ENCODE results near the gene NOG. TPM values are rescaled to one million over a fixed set of nuclear protein-coding genes. Genes with fewer than 3 reads are reported as not detected.

Gene NOG
- total and polyA plus RNA-seq, 9 donors, result 0.05 to 0.99 (median 0.20) TPM; not detected in 4

- no peaks in the 10 kb centered on the region for H3K4me1 ChIP-seq (ENCODE audit: insufficient read depth)
- H3K36me3 ChIP-seq, result no peaks in the 10 kb centered on the region
- H3K27me3 ChIP-seq, result no peaks in the 10 kb centered on the region
- 42 to 59% (median 43%) methylated on average over 1 of the region's 1 CpG for WGBS, 3 donors
- H3K27ac ChIP-seq, result no peak overlapping the region
- H3K4me3 ChIP-seq, result no peak overlapping the region
- TF ChIP-seq EP300 (IDR thresholded peaks at IDR 0.05), result no peak
- TF ChIP-seq POLR2A (IDR thresholded peaks at IDR 0.05), result no peak
- no peak for TF ChIP-seq CTCF (IDR thresholded peaks at IDR 0.05)
- H3K9me3 ChIP-seq, result no peaks in the 10 kb centered on the region
- DNase-seq, result no peak
- intact Hi-C loops (cut with DNase I), result no loop called here
These were observed 44.0 kb upstream of the NOG start for GRCh38 chr17:56549501-56549900.

GRCh38 chr17:56557682-56558081 lies 35.8 kb upstream of the NOG start:
- Histone ChIP-seq H3K36me3 (no peaks in the 10 kb centered on the region), H3K27ac (no peak overlapping the region), H3K4me3 (no peak overlapping the region), H3K27me3 (no peaks in the 10 kb centered on the region), H3K9me3 (no peaks in the 10 kb centered on the region), H3K4me1 (ENCODE audit: insufficient read depth) (no peaks in the 10 kb centered on the region)
- intact Hi-C loops (cut with DNase I), result no loop called here
- 75 to 79% (median 76%) methylated on average over 8 of the region's 8 CpGs for WGBS, 3 donors
- DNase-seq, result no peak
- TF ChIP-seq EP300 (IDR thresholded peaks at IDR 0.05) (no peak), POLR2A (IDR thresholded peaks at IDR 0.05) (no peak), CTCF (IDR thresholded peaks at IDR 0.05) (no peak)

GRCh38 chr17:56558088-56558487 lies 35.4 kb upstream of the NOG start:
- no peaks in the 10 kb centered on the region for H3K36me3 ChIP-seq
- 64 to 74% (median 69%) methylated on average over 7 of the region's 7 CpGs for WGBS, 3 donors
- H3K27ac ChIP-seq, result no peak overlapping the region
- H3K4me3 ChIP-seq, result no peak overlapping the region
- TF ChIP-seq EP300 (IDR thresholded peaks at IDR 0.05) (no peak), CTCF (IDR thresholded peaks at IDR 0.05) (no peak), POLR2A (IDR thresholded peaks at IDR 0.05) (no peak)
- H3K27me3 ChIP-seq, result no peaks in the 10 kb centered on the region
- no peaks in the 10 kb centered on the region for H3K9me3 ChIP-seq
- H3K4me1 ChIP-seq (ENCODE audit: insufficient read depth), result no peaks in the 10 kb centered on the region
- intact Hi-C loops (cut with DNase I), result no loop called here
- no peak for DNase-seq

GRCh38 chr17:56570199-56570598 lies 23.3 kb upstream of the NOG start:
- WGBS, 3 donors, result 11 to 23% (median 16%) methylated on average over 3 of the region's 3 CpGs
- H3K9me3 ChIP-seq, result no peaks in the 10 kb centered on the region
- no peaks in the 10 kb centered on the region for H3K36me3 ChIP-seq
- H3K4me1 ChIP-seq (ENCODE audit: insufficient read depth), result no peaks in the 10 kb centered on the region
- intact Hi-C loops (cut with DNase I), result no loop called here
- no peak overlapping the region for H3K27ac ChIP-seq
- no peak for DNase-seq
- no peaks in the 10 kb centered on the region for H3K27me3 ChIP-seq
- no peak overlapping the region for H3K4me3 ChIP-seq
- TF ChIP-seq EP300 (IDR thresholded peaks at IDR 0.05), result no peak
- TF ChIP-seq CTCF (IDR thresholded peaks at IDR 0.05), result no peak
- TF ChIP-seq POLR2A (IDR thresholded peaks at IDR 0.05), result no peak

GRCh38 chr17:56571456-56571855 lies 22.0 kb upstream of the NOG start:
- whole genome bisulfite sequencing, 3 donors, result 78 to 91% (median 87%) methylated on average over 1 of the region's 1 CpG
- DNase-seq, result no peak
- Histone ChIP-seq H3K4me3 (no peak overlapping the region), H3K4me1 (ENCODE audit: insufficient read depth) (no peaks in the 10 kb centered on the region), H3K36me3 (no peaks in the 10 kb centered on the region), H3K27me3 (no peaks in the 10 kb centered on the region), H3K27ac (no peak overlapping the region), H3K9me3 (no peaks in the 10 kb centered on the region)
- no peak for TF ChIP-seq POLR2A (IDR thresholded peaks at IDR 0.05)
- no peak for TF ChIP-seq CTCF (IDR thresholded peaks at IDR 0.05)
- no peak for TF ChIP-seq EP300 (IDR thresholded peaks at IDR 0.05)
- intact Hi-C loops (cut with DNase I), result no loop called here

Data from ovary (tissue), 9 donors.